OCI-LY7 (cell line): Measurements from ENCODE around the gene CRTAC1. TPM values are rescaled to one million over a fixed set of nuclear protein-coding genes. Genes with fewer than 3 reads are reported as not detected.
A peak's percentile ranks its signal among the peaks of the same experiment; 100 is the strongest.

Source experiments
- BruUV-seq: library from RNA; stranded (reverse); fragments of 400-500 nt; replicated peaks from 2 replicates; lab custom pipeline; 2021; lab: Mats Ljungman, UMichigan
- CTCF ChIA-PET: fragments of 300-600 bp; sonication (Branson Sonifier 250); formaldehyde crosslinking; loops from one replicate; lab custom pipeline; 2022; ENCODE audit warnings: antibody characterized with exemption; ENCODE audit not compliant: unreplicated experiment; lab: Charles Lee
- POLR2A ChIA-PET: fragments of 300-600 bp; sonication (Branson Sonifier 250); formaldehyde crosslinking; loops from one replicate; lab custom pipeline; 2022; ENCODE audit warnings: antibody characterized with exemption; lab: Charles Lee
- DNase-seq: peaks from one replicate; pipeline ENCODE4 v3.0.0-alpha.2; 2015; ENCODE audit warnings: low spot score
- H2AFZ ChIP-seq: fragments of 200-600 bp; sonication (generic), shearing (Covaris generic); 2 replicates; pipeline ENCODE4 v1.6.1; 2014; ENCODE audit warnings: mild to moderate bottlenecking, antibody characterized with exemption, low read length, moderate library complexity
- H3K27ac ChIP-seq: fragments of 200-600 bp; sonication (generic); 2 replicates; pipeline ENCODE4 v1.5.1; 2014; ENCODE audit warnings: mixed run types, low read depth, mild to moderate bottlenecking, moderate library complexity, low read length, inconsistent platforms; ENCODE audit not compliant: poor library complexity, severe bottlenecking
- H3K36me3 ChIP-seq: fragments of 200-600 bp; sonication (generic); 2 replicates; pipeline ENCODE4 v1.6.1; 2014; ENCODE audit warnings: mild to moderate bottlenecking, antibody characterized with exemption, low read length, moderate library complexity, mixed read lengths; ENCODE audit not compliant: insufficient read depth
- H3K4me1 ChIP-seq: fragments of 200-600 bp; sonication (generic); 2 replicates; pipeline ENCODE4 v1.5.1; 2014; ENCODE audit warnings: mild to moderate bottlenecking, low read length; ENCODE audit not compliant: insufficient read depth, poor library complexity, severe bottlenecking
- H3K4me2 ChIP-seq: fragments of 200-600 bp; sonication (generic); 2 replicates; pipeline ENCODE4 v1.6.1; 2014; ENCODE audit warnings: mild to moderate bottlenecking, low read length
- H3K4me3 ChIP-seq: fragments of 200-600 bp; sonication (generic); 2 replicates; pipeline ENCODE4 v1.5.1; 2014; ENCODE audit warnings: mild to moderate bottlenecking, low read depth, low read length; ENCODE audit not compliant: poor library complexity, severe bottlenecking
- H3K79me2 ChIP-seq: fragments of 200-600 bp; sonication (generic); 2 replicates; pipeline ENCODE4 v1.6.1; 2016; ENCODE audit warnings: low read depth, mild to moderate bottlenecking, low read length, moderate library complexity, mixed read lengths; ENCODE audit not compliant: insufficient read depth
- H3K9me2 ChIP-seq: fragments of 200-600 bp; sonication (generic); 2 replicates; pipeline ENCODE4 v1.6.1; 2016; ENCODE audit warnings: mild to moderate bottlenecking, low read length, mixed read lengths; ENCODE audit not compliant: insufficient read depth
- H3K9me3 ChIP-seq: fragments of 200-600 bp; sonication (generic); 2 replicates; pipeline ENCODE4 v1.6.1; 2014; ENCODE audit warnings: mild to moderate bottlenecking, mixed run types, low read length, mixed read lengths
- H4K20me1 ChIP-seq: fragments of 200-600 bp; sonication (generic); 2 replicates; pipeline ENCODE4 v1.6.1; 2014; ENCODE audit warnings: mild to moderate bottlenecking, antibody characterized with exemption, low read length, moderate library complexity, mixed read lengths; ENCODE audit not compliant: insufficient read depth
- EZH2phosphoT487 ChIP-seq: fragments of 200-600 bp; sonication (generic); IDR thresholded peaks from 2 replicates; pipeline ENCODE4 v1.6.1; 2018; ENCODE audit warnings: low read depth, borderline replicate concordance, mild to moderate bottlenecking, mixed run types, antibody characterized with exemption, low read length, moderate library complexity, mixed read lengths
- intact Hi-C: fragments of 100-400 bp; cut with micrococcal nuclease; formaldehyde crosslinking; loops from one replicate; pipeline ENCODE4 v1.10.0; 2022; ENCODE audit not compliant: unreplicated experiment
- total RNA-seq, 2 experiments: library from RNA; depleted of rRNA in 1 of 2; stranded (reverse); fragments of >200 nt in 1 of 2; shearing (Covaris generic) in 1 of 2; gene quantifications; 2 replicates each; pipeline ENCODE4 v1.2.3, GENCODE V29; 2014 to 2022
- TF ChIP-seq, protein P1 (sequence below): fragments of 200-600 bp; sonication (generic); conservative IDR thresholded peaks from 2 replicates; pipeline ENCODE4 v1.5.1; 2014; ENCODE audit warnings: mild to moderate bottlenecking, antibody characterized with exemption, low read length, moderate library complexity, mixed read lengths

The CRTAC1 gene
- total RNA-seq, 2 experiments from 2014 or later, result not detected

DNA sequence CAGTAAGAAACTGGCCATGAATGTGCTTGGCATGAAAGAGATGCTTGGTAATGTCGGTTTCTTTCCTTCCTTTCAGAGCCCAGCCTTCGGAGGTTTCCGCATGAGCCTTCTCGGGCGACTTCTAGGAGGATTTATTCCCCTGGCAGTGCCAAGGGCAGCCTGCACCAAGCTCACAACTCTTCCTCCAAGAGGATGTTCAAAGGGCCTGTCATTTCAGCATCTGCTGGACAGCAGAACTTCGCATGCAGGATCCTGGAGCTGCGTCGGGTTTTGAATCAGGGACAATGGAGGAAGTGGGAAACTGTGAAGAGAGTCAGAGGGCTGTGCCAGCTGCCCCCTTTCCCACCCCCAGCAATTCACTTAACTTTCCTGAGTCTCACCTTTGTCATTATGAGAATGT lies 159.4 kb downstream of the CRTAC1 start:
- ChIA-PET POLR2A (interaction anchor here (0.6 to 1.5 kb wide), 2 partner anchors 23 to 163 kb away, joined by 3 to 4 read pairs; no protein-coding TSS in a partner anchor), CTCF (no interaction called here)
- Histone ChIP-seq H4K20me1 (no peaks in the 10 kb centered on the region), H3K4me3 (no peak overlapping the region), H3K79me2 (no peaks in the 10 kb centered on the region), H3K9me2 (no peaks in the 10 kb centered on the region), H3K36me3 (no peaks in the 10 kb centered on the region), H3K27ac (no peak overlapping the region), H2AFZ (no peak overlapping the region), H3K9me3 (no peaks in the 10 kb centered on the region), H3K4me1 (peaks cover 11% of the 10 kb centered on the region), H3K4me2 (no peak overlapping the region)
- BruUV-seq, result no TSS peak
- DNase-seq, result no peak
- TF ChIP-seq EZH2phosphoT487, result no peak
- TF ChIP-seq, protein P1, sequence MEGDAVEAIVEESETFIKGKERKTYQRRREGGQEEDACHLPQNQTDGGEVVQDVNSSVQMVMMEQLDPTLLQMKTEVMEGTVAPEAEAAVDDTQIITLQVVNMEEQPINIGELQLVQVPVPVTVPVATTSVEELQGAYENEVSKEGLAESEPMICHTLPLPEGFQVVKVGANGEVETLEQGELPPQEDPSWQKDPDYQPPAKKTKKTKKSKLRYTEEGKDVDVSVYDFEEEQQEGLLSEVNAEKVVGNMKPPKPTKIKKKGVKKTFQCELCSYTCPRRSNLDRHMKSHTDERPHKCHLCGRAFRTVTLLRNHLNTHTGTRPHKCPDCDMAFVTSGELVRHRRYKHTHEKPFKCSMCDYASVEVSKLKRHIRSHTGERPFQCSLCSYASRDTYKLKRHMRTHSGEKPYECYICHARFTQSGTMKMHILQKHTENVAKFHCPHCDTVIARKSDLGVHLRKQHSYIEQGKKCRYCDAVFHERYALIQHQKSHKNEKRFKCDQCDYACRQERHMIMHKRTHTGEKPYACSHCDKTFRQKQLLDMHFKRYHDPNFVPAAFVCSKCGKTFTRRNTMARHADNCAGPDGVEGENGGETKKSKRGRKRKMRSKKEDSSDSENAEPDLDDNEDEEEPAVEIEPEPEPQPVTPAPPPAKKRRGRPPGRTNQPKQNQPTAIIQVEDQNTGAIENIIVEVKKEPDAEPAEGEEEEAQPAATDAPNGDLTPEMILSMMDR, result no peak
- intact Hi-C loops, result no loop called here

DNA sequence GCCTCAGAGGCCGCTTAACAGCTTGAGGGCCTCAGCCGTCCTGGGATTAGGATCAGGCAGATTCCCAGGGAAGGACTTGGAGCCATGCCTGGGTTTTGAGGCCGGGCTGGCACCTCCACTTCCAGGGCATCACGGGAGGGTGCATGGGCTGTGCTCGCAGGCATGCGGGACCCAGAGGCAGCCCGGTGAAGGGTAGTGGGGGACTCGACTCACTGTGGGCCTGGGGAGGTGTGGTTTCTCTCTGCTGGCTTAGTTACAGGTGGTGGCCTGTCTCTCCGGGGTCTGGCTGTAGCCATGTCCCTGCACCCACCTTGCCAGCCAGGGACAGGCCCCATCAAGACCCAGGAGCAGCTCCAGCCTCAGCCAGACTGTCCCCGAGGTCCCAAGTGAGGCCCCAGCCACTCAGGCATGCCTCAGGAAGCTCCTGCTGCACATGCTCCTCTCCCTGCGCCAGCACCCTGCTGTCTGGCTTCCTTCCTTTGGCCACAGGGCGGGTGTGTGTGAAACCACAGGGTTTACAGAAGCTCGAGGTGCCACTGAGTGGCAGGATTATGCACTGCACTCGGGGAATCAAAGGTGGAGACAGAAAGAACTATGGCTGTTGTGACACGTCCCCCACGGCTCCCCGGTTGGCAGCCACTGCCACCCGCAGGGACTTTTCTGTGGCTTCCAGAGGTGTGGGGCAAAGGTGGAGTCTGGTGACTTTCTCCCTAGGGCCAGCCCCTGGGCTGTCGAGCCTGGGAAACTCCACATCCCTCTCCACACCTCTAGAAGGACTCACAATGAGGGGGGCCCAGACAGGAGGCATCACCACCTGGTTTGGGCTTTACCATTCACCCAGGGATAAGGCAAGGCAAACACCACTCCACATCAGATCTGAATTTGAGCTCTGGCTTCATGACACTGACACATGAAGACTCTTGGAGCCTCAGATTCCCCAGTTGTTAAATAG lies 161.1 kb downstream of the CRTAC1 start:
- POLR2A ChIA-PET, result interaction anchor here (0.7 to 1.5 kb wide), 2 partner anchors 161 to 182 kb away, joined by 3 read pairs; no protein-coding TSS in a partner anchor
- no TSS peak for BruUV-seq
- Histone ChIP-seq H3K4me1 (peaks cover 11% of the 10 kb centered on the region), H3K9me2 (no peaks in the 10 kb centered on the region), H3K79me2 (no peaks in the 10 kb centered on the region), H3K4me2 (peak overlapping the region; percentile 9; the same call in 1 of the 2 replicates), H3K4me3 (no peak overlapping the region), H2AFZ (peak overlapping the region; percentile 51), H3K27ac (no peak overlapping the region), H3K36me3 (no peaks in the 10 kb centered on the region), H4K20me1 (no peaks in the 10 kb centered on the region), H3K9me3 (no peaks in the 10 kb centered on the region)
- intact Hi-C loops, result loop anchor here (1.0 to 10.0 kb wide), 4 partner anchors 77 to 185 kb away; partner anchors contain the start of gene AVPI1
- TF ChIP-seq, protein P1, result peak; percentile 82
- no peak for TF ChIP-seq EZH2phosphoT487
- peak; percentile 85 for DNase-seq
- CTCF ChIA-PET, result interaction anchor here (1.0 kb wide), 1 partner anchor 10 kb away, joined by 3 read pairs; no protein-coding TSS in a partner anchor
